ENCODE results near the gene C3orf20.

The C3orf20 gene

GRCh38 chr3:14773281-14773680 lies 98.3 kb downstream of the C3orf20 start:
- Histone ChIP-seq H3K4me2 (ENCODE audit: low read length) (no peak overlapping the region), H3K27me3 (ENCODE audit: insufficient read depth, low read length) (no peaks in the 10 kb centered on the region), H2AK5ac (ENCODE audit: low read length) (no peak overlapping the region), H3K4me3 (ENCODE audit: low read depth, low read length) (no peak overlapping the region), H2BK120ac (ENCODE audit: insufficient read depth, low read length, poor library complexity) (no peak overlapping the region), H3K27ac (ENCODE audit: low read depth, low read length) (no peak overlapping the region), H2AFZ (ENCODE audit: insufficient read depth, low read length, poor library complexity) (no peak overlapping the region), H4K12ac (ENCODE audit: low read depth, low read length) (no peak overlapping the region), H4K91ac (ENCODE audit: low read depth, low read length) (no peak overlapping the region), H4K8ac (ENCODE audit: low read depth, low read length) (no peak overlapping the region), H3K36me3 (ENCODE audit: control insufficient read depth in 1 of 2, insufficient read depth in 2 of 2, low read length in 2 of 2) (no peaks in the 10 kb centered on the region), H3K18ac (ENCODE audit: low read length) (no peak overlapping the region), H3K4me1 (ENCODE audit: control insufficient read depth in 1 of 2, insufficient read depth in 2 of 2, low read length in 2 of 2) (no peaks in the 10 kb centered on the region), H2BK5ac (ENCODE audit: low read depth, low read length, poor library complexity) (no peak overlapping the region), H3K79me2 (ENCODE audit: control insufficient read depth, insufficient read depth, low read length, poor library complexity) (no peaks in the 10 kb centered on the region), H3K9ac (ENCODE audit: low read length) (no peak overlapping the region), H3K79me1 (ENCODE audit: low read length) (no peaks in the 10 kb centered on the region), H2BK12ac (ENCODE audit: low read length) (no peak overlapping the region), H3K4ac (ENCODE audit: low read depth, low read length) (no peak overlapping the region), H3K9me3 (ENCODE audit: insufficient read depth, low read depth, low read length) (peaks cover 6% of the 10 kb centered on the region), H3K23ac (ENCODE audit: low read length) (no peak overlapping the region), H3K14ac (ENCODE audit: low read length) (no peak overlapping the region)
- DNase-seq: no peak

- no peak for DNase-seq
- Histone ChIP-seq H3K79me2 (ENCODE audit: control insufficient read depth, insufficient read depth, low read length, poor library complexity) (no peaks in the 10 kb centered on the region), H3K4me1 (ENCODE audit: control insufficient read depth in 1 of 2, insufficient read depth in 2 of 2, low read length in 2 of 2) (no peaks in the 10 kb centered on the region), H3K23ac (ENCODE audit: low read length) (no peak overlapping the region), H3K4me2 (ENCODE audit: low read length) (no peak overlapping the region), H2BK5ac (ENCODE audit: low read depth, low read length, poor library complexity) (no peak overlapping the region), H3K14ac (ENCODE audit: low read length) (no peak overlapping the region), H3K27me3 (ENCODE audit: insufficient read depth, low read length) (no peaks in the 10 kb centered on the region), H4K12ac (ENCODE audit: low read depth, low read length) (no peak overlapping the region), H3K9ac (ENCODE audit: low read length) (no peak overlapping the region), H2AK5ac (ENCODE audit: low read length) (no peak overlapping the region), H3K18ac (ENCODE audit: low read length) (no peak overlapping the region), H3K36me3 (ENCODE audit: control insufficient read depth in 1 of 2, insufficient read depth in 2 of 2, low read length in 2 of 2) (no peaks in the 10 kb centered on the region), H3K9me3 (ENCODE audit: insufficient read depth, low read depth, low read length) (peaks cover 6% of the 10 kb centered on the region), H2BK120ac (ENCODE audit: insufficient read depth, low read length, poor library complexity) (no peak overlapping the region), H4K91ac (ENCODE audit: low read depth, low read length) (no peak overlapping the region), H4K8ac (ENCODE audit: low read depth, low read length) (no peak overlapping the region), H2BK12ac (ENCODE audit: low read length) (no peak overlapping the region), H3K4me3 (ENCODE audit: low read depth, low read length) (no peak overlapping the region), H3K4ac (ENCODE audit: low read depth, low read length) (no peak overlapping the region), H2AFZ (ENCODE audit: insufficient read depth, low read length, poor library complexity) (no peak overlapping the region), H3K79me1 (ENCODE audit: low read length) (no peaks in the 10 kb centered on the region), H3K27ac (ENCODE audit: low read depth, low read length) (no peak overlapping the region)
- no CpG with 5 or more reads among the region's 6 CpGs for WGBS (ENCODE audit: extremely low coverage, insufficient coverage, insufficient read length)
These were observed 98.8 kb downstream of the C3orf20 start for GRCh38 chr3:14773691-14774128.

GRCh38 chr3:14774431-14774830 lies 99.5 kb downstream of the C3orf20 start:
- H3K4me1 ChIP-seq (ENCODE audit: control insufficient read depth in 1 of 2, insufficient read depth in 2 of 2, low read length in 2 of 2): no peaks in the 10 kb centered on the region
- no peak for DNase-seq
- no peak overlapping the region for H3K9ac ChIP-seq (ENCODE audit: low read length)
- H4K8ac ChIP-seq (ENCODE audit: low read depth, low read length): no peak overlapping the region
- no CpG with 5 or more reads among the region's 12 CpGs for WGBS (ENCODE audit: extremely low coverage, insufficient coverage, insufficient read length)
- no peak overlapping the region for H3K4ac ChIP-seq (ENCODE audit: low read depth, low read length)
- H3K79me2 ChIP-seq (ENCODE audit: control insufficient read depth, insufficient read depth, low read length, poor library complexity): no peaks in the 10 kb centered on the region
- H2BK5ac ChIP-seq (ENCODE audit: low read depth, low read length, poor library complexity): no peak overlapping the region
- no peak overlapping the region for H3K27ac ChIP-seq (ENCODE audit: low read depth, low read length)
- no peak overlapping the region for H2BK12ac ChIP-seq (ENCODE audit: low read length)
- no peak overlapping the region for H2AFZ ChIP-seq (ENCODE audit: insufficient read depth, low read length, poor library complexity)
- peaks cover 6% of the 10 kb centered on the region for H3K9me3 ChIP-seq (ENCODE audit: insufficient read depth, low read depth, low read length)
- H3K14ac ChIP-seq (ENCODE audit: low read length): no peak overlapping the region
- no peak overlapping the region for H3K4me2 ChIP-seq (ENCODE audit: low read length)
- H2BK120ac ChIP-seq (ENCODE audit: insufficient read depth, low read length, poor library complexity): no peak overlapping the region
- H3K36me3 ChIP-seq (ENCODE audit: control insufficient read depth in 1 of 2, insufficient read depth in 2 of 2, low read length in 2 of 2): no peaks in the 10 kb centered on the region
- no peak overlapping the region for H2AK5ac ChIP-seq (ENCODE audit: low read length)
- no peak overlapping the region for H4K12ac ChIP-seq (ENCODE audit: low read depth, low read length)
- H3K23ac ChIP-seq (ENCODE audit: low read length): no peak overlapping the region
- no peak overlapping the region for H3K4me3 ChIP-seq (ENCODE audit: low read depth, low read length)
- H3K27me3 ChIP-seq (ENCODE audit: insufficient read depth, low read length): no peaks in the 10 kb centered on the region
- H3K79me1 ChIP-seq (ENCODE audit: low read length): no peaks in the 10 kb centered on the region
- H3K18ac ChIP-seq (ENCODE audit: low read length): no peak overlapping the region
- no peak overlapping the region for H4K91ac ChIP-seq (ENCODE audit: low read depth, low read length)

- H3K79me1 ChIP-seq (ENCODE audit: low read length): no peaks in the 10 kb centered on the region
- no peak overlapping the region for H3K4me2 ChIP-seq (ENCODE audit: low read length)
- no peaks in the 10 kb centered on the region for H3K4me1 ChIP-seq (ENCODE audit: control insufficient read depth in 1 of 2, insufficient read depth in 2 of 2, low read length in 2 of 2)
- WGBS (ENCODE audit: extremely low coverage, insufficient coverage, insufficient read length): no CpG with 5 or more reads among the region's 7 CpGs
- H3K9me3 ChIP-seq (ENCODE audit: insufficient read depth, low read depth, low read length): peaks cover 6% of the 10 kb centered on the region
- no peak for DNase-seq
- no peak overlapping the region for H2BK120ac ChIP-seq (ENCODE audit: insufficient read depth, low read length, poor library complexity)
- H4K8ac ChIP-seq (ENCODE audit: low read depth, low read length): no peak overlapping the region
- no peak overlapping the region for H2BK5ac ChIP-seq (ENCODE audit: low read depth, low read length, poor library complexity)
- no peak overlapping the region for H2AK5ac ChIP-seq (ENCODE audit: low read length)
- no peak overlapping the region for H4K91ac ChIP-seq (ENCODE audit: low read depth, low read length)
- no peak overlapping the region for H3K4ac ChIP-seq (ENCODE audit: low read depth, low read length)
- H3K9ac ChIP-seq (ENCODE audit: low read length): no peak overlapping the region
- H3K79me2 ChIP-seq (ENCODE audit: control insufficient read depth, insufficient read depth, low read length, poor library complexity): no peaks in the 10 kb centered on the region
- H2AFZ ChIP-seq (ENCODE audit: insufficient read depth, low read length, poor library complexity): no peak overlapping the region
- no peak overlapping the region for H4K12ac ChIP-seq (ENCODE audit: low read depth, low read length)
- no peaks in the 10 kb centered on the region for H3K36me3 ChIP-seq (ENCODE audit: control insufficient read depth in 1 of 2, insufficient read depth in 2 of 2, low read length in 2 of 2)
- no peak overlapping the region for H3K27ac ChIP-seq (ENCODE audit: low read depth, low read length)
- H3K14ac ChIP-seq (ENCODE audit: low read length): no peak overlapping the region
- H3K18ac ChIP-seq (ENCODE audit: low read length): no peak overlapping the region
- H3K27me3 ChIP-seq (ENCODE audit: insufficient read depth, low read length): no peaks in the 10 kb centered on the region
- no peak overlapping the region for H3K4me3 ChIP-seq (ENCODE audit: low read depth, low read length)
- no peak overlapping the region for H3K23ac ChIP-seq (ENCODE audit: low read length)
- no peak overlapping the region for H2BK12ac ChIP-seq (ENCODE audit: low read length)
These were observed 100.1 kb downstream of the C3orf20 start for GRCh38 chr3:14775011-14775410.
